GM11168 (cell line): ENCODE measurements around the gene KLHL20.
"Not testable (repeated sequence)": the region's sequence is repeated elsewhere in the genome, so short reads cannot be mapped to it uniquely, and the experiment has no call there.

Experiments used
- in situ Hi-C: fragments of 300-500 bp; cut with MboI; formaldehyde crosslinking; loops from one replicate; pipeline ENCODE4 v1.12.0; 2022; ENCODE audit warnings: low sequenced_read_pairs; ENCODE audit not compliant: unreplicated experiment

Gene KLHL20

DNA sequence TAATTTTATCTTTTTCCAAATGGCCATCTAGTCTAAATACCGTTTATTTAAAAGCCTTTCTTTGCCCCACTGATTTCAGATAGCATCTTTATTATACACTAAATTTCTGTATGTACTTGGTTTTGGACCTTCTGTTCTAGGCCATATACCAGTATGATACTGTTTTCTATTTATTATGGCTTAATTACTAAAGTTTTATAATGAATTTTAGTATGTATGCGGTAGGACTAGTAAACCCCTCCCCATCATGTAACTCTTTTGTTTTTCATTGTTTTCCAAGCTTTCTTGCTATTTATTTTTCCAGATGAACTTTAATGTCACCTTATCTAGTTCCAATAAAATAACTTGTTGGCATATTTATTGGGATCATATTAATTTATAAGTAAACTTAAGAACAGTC, 29.9 kb downstream of the KLHL20 start:
- in situ Hi-C loops = no loop called here

DNA sequence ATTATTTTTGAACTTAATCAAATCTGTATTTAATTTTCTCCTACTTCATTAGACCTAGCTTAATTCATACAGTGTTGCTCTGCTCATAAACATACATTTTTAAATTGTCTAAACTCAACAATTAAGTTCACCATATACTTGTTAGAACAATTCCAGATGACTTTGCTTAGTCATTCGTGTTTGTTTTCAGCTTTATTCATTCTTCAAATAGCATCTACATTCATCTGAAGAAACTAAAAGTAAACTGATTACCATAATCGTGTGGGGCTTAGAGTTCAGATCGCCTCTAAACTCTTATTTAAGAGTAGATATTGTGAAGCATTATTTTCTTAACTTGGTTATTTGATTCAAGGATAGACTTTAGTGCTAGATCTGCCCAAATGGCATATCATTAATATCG, 34.4 kb downstream of the KLHL20 start:
- in situ Hi-C loops = no loop called here

DNA sequence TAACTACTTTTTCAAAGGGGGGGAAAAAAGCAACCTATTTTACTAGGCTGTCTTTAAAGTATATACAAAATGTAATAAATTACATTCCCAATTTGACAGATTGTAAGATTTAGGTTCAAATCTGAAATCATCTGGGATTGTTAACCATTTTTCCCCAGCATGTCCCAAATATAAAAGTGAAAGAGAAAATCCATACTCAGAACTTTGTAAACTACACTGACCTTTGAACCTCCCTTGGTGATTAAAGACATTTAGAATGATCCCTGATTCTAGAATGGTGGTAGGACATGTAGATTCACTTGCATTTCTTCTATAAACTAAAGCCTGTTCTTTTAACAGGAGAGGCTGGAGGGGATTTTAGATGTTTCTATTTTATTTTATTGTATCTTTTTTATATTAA, 39.0 kb downstream of the KLHL20 start:
- in situ Hi-C loops = no loop called here

DNA sequence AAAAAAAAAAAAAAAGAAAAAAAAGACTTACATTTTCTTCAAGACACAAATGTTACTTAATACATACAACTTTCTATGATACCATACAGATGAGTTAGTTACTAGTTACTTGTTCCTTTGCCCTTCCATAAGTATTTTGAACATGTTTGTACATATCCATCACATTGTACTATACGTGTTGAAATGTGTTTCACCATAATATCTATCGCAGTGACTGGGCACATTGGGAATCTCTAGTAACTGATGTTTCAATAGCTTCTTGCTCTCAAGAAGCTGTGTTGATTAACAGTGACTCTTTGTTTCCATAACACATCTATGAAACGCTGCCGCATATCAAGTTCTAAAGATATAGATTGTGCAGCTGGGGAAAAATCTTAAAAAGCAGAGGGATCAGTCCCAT, 42.9 kb downstream of the KLHL20 start:
- in situ Hi-C loops = no loop called here

DNA sequence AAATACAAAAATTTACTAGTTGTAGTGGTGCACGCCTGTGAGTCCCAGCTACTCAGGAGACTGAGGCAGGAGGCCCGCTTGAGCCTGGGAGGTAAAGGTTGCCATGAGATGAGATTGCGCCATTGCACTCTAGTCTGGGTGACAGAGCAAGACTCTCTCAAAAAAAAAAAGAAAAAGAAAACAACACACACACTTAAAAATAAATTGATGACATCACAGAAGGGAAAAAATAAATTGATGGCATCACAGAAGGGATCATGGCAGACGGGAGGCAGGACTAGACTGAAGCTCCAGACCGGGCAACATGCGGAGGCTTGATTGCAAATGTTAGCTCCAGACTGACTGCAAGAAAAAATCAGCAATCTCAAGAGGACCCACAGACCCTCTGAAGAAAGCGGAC, 43.3 kb downstream of the KLHL20 start:
- in situ Hi-C loops = no loop called here

DNA sequence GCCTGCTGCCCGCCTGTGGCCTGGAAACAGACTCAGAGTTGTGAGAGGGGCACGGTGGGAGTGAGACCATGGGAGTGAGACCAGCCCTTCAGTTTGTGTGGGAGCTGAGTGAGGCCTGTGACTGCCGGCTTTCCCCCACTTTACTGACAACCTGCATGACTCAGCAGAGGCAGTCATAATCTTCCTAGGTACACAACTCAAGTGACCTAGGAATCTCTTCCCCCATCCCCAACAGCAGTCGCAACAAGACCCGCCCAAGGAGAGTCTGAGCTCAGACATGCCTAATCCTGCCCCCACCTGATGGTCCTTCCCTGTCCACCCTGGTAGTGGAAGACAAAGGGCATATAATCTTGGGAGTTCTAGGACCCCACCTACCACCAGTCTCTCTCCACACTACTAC, 44.2 kb downstream of the KLHL20 start:
- in situ Hi-C loops = no loop called here

DNA sequence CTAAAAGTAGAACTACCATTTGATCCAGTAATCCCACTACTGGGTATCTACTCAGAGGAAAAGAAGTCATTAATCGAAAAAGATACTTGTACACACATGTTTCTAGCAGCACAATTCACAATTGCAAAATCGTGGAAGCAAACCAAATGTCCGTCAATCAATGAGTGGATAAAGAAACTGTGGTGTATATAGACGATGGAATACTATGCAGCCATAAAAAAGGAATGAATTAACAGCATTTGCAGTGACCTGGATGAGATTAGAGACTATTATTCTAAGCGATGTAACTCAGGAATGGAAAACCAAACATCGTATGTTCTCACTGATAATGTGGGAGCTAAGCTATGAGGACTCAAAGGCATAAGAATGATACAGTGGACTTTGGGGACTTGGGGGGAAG, 49.5 kb downstream of the KLHL20 start:
- in situ Hi-C loops = not testable (repeated sequence)

DNA sequence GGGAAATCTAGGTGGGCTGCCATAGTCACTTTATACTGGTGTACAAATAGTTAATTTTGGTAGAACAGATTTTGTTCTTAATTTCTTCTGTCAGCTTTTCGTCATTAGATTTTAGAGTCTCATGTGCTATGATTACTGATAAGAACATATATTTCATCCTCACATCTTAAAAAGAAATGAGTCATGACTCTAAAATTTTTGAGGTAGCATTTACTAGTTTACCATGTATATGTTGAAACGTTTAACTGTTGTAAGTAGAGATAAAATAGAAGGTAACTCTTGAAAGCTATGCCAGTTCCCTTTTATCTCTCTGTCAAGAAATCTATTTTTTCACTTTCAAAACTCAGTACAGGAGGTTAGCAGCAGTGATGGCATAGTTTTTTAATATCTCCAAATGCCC, 53.4 kb downstream of the KLHL20 start:
- in situ Hi-C loops = no loop called here

DNA sequence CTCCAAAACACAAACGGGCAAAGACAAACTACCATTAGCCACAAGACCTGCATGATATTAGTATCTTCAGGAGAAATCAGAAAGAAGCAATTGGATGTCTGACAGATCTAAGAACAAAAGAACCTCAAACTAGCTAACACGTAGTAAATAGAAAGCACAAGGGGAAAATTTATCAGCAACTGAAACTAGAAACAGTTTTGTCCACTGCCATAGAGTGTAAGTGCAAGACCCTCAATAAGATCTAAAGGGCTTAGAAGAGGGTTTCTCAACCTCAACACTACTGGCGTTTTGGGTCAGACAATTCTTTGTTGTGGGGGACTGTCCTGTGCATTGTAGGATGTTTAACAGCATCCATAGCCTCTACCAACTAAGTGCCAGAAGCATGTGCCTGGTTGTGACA, 54.0 kb downstream of the KLHL20 start:
- in situ Hi-C loops = no loop called here

DNA sequence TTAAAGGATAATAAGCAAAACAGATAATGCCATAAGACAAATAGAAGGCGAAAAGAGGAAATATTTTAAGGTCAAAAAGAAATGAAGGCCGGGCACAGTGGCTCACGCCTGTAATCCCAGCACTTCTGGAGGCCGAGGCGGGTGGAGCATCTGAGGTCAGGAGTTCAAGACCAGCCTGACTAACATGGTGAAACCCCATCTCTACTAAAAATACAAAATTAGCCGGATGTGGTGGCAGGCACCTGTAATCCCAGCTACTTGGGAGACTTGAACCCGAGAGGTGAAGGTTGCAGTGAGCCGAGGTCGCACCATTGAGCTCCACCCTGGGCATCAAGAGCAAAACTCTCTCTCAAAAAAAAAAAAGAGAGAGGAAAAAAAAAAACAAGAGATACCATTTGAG, 55.5 kb downstream of the KLHL20 start:
- in situ Hi-C loops = not testable (repeated sequence)

DNA sequence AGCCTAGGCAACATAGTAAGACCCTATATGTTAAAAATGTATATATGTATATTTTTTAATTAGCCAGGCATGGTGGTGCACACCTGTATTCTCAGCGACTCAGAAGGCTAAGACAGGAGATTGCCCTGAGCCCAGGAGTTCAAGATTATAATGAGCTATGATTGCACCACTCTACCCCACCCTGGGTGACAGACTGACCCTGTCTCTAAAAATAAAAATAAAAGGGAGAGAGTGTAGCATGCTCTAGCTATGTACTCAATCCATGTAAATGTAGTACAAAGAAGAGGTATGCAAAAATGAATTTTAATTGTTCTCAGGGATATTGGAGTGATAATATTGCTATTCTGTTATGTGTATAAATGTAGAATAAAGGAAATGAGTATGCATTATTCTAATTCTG, 56.8 kb downstream of the KLHL20 start:
- in situ Hi-C loops = no loop called here

DNA sequence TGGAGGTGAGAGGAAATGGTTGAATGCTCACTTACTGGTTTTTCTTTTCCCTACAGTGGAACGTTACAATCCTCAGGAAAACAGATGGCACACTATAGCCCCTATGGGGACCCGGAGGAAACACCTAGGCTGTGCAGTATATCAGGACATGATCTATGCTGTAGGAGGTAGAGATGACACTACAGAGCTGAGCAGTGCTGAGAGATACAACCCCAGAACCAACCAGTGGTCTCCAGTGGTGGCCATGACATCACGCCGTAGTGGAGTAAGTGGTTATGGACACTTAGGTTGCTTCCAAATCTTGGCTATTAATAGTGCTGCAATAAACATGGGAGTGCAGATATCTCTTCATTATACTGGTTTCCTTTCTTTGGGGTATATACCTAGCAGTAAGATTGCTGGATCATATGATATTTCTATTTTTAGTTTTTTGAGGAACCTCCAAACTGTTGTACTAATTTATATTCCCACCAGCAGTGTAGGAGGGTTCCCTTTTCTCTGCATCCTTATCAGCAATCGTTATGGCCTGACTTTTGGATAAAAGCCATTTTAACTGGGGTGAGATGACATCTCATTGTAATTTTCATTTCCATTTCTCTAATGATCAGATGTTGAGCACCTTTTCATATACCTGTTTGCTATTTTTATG, 60.9 kb downstream of the KLHL20 start:
- in situ Hi-C loops = no loop called here

DNA sequence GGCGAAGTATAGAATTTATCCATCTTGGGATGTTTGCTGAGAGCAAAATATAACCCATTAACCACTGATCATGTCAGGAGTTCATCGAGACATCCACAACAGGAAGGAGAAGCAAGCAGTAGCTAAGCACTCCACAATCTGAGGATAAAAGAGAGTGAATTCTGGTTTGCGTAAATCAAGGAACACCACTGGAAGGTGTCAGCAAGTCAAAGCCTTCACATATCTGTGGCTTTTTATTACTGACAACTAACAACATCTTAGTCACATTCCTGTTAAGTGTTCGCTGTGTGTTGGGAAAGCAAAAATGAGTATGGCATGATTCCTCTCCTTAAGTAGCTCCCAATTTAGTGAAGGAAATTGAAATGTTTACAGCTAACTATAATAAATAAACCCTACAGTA, 65.2 kb downstream of the KLHL20 start:
- in situ Hi-C loops = no loop called here

DNA sequence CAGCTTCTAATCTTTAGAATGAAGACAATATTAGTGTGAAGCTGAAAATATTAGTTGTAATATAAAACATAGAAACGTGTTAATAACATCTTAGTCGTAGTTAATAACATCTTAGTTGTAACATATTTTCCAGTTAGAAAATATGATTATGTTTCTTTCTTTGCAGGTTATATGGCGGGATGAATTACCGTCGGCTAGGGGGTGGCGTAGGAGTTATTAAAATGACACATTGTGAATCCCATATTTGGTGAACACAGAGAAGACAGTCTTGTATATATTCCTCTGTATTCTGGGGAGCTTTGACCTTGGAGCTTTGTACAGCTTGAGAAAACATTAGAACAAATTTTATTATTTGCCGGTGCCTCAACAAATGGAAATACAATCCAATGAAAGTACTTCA, 70.2 kb downstream of the KLHL20 start:
- in situ Hi-C loops = no loop called here

DNA sequence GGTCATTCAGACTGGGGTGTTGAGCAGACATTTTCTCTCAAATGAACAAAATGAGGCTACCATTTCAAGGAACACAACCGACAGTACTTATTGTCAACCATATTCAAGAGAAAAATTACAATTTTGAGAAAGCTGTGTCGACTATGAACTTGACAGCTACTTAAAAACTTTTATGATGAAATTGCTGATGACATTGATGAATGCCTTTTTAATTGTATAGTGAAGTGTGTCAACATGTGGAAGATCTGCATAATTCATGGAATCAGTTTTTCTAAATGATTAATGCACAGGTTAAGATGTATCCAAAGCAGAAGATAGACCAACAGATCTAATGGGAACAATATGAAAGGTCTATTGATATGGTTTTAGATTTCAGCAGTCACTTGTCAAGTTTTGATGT, 75.1 kb downstream of the KLHL20 start:
- in situ Hi-C loops = no loop called here

DNA sequence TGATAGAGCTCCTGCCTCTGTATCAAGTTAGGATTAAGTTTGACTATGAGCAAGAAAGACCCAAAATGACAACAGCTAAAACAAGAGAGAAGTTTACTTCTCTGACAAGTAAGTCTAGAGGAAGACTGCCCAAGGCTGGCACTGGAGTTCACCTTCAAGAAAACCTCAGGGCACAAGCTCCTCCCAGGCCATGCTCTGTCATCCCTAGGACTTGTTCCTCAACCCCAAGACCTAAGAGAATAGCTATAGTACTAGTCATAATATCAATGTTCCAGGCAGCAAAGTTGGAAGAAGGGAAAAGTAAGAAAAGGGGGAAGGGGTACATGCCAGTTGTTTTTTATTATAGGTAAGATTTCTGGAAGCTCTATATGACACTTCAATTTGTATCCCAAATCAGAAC, 83.3 kb downstream of the KLHL20 start:
- in situ Hi-C loops = no loop called here

DNA sequence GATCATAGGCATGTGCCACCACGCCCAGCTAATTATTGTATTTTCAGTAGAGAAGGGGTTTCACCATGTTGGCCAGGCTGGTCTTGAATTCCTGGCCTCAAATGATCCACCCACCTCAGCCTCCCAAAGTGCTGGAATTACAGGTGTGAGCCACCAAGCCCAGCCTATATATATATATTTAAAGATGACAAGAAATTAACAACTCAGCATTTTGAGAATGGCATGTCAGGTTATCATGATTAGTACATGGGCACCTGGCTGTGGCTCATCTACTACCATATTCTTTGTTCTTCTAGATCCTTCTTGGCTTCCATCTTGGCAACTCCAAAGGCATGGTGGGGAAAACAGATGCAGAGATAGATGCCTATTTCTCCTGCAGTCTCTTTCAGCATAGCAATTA, 85.2 kb downstream of the KLHL20 start:
- in situ Hi-C loops = loop anchor here (25.0 kb wide), 1 partner anchor 1063 kb away; no protein-coding TSS in a partner anchor

DNA sequence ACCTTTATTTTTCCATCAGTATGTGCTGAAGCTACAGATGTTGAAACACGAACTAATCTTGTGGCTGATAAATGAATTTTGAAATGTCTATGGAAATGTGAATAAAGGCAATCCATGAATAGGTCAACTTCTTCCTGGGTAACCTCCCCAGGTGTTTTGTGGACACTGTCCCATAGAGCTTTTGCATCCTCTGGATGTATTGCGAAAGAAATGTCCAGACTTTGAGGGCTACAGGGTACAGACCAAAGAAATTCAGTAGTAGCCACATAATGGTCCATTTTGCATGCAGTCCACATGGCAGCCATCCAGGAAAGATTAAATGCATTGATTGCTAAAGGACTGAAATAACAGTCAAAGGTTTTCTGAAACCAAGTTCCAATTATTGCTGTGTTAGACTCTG, 88.2 kb downstream of the KLHL20 start:
- in situ Hi-C loops = loop anchor here (25.0 kb wide), 1 partner anchor 1066 kb away; no protein-coding TSS in a partner anchor

DNA sequence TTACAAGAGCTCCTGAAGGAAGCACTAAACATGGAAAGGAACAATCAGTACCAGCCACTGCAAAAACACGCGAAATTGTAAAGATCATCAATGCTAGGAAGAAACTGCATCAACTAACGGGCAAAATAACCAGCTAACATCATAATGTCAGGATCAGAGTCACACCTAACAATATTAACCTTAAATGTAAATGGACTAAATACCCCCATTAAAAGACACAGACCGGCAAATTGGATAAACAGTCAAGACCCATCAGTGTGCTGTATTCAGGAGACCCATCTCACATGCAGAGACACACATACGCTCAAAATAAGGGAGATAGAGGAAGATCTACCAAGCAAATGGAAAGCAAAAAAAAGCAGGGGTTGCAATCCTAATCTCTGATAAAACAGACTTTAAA, 98.9 kb downstream of the KLHL20 start:
- in situ Hi-C loops = loop anchor here (25.0 kb wide), 1 partner anchor 1076 kb away; no protein-coding TSS in a partner anchor

DNA sequence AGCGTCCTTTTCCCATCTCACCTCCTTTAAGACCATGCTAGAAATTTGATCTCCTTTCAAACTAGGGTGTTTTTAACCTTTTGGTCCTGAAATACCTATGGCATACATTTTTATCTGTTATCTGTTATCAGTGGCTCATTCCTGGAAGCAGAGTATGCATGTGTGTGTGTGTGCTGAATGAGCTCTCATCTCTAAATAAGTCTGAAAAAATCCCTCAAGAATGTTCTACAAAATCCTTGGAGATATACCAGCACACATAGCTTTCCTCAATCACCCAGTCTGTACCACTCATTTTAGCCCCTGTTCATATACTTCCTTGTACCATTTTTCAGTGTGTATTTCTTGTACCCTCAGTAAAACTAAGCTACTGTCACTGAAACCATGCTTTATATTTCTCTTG, 103.7 kb downstream of the KLHL20 start:
- in situ Hi-C loops = loop anchor here (25.0 kb wide), 1 partner anchor 1081 kb away; no protein-coding TSS in a partner anchor

DNA sequence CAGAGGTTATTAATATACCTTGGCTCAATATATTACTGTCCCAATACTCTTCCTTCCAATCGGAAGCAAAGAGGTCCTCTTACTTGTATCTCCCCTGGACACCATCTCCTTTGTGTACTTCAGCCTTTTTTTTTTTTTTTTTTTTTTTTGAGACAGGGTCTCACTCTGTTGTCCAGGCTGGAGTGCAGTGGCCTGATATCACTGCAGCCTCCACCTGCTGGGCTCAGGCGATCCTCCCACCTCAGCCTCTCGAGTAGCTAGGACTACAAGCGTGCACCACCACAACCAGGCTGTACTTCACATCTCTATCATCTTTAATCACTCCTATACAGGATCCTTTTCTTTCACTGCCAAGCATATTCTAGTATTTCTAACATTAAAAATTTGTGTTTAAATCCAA, 106.9 kb downstream of the KLHL20 start:
- in situ Hi-C loops = loop anchor here (25.0 kb wide), 1 partner anchor 1084 kb away; no protein-coding TSS in a partner anchor

DNA sequence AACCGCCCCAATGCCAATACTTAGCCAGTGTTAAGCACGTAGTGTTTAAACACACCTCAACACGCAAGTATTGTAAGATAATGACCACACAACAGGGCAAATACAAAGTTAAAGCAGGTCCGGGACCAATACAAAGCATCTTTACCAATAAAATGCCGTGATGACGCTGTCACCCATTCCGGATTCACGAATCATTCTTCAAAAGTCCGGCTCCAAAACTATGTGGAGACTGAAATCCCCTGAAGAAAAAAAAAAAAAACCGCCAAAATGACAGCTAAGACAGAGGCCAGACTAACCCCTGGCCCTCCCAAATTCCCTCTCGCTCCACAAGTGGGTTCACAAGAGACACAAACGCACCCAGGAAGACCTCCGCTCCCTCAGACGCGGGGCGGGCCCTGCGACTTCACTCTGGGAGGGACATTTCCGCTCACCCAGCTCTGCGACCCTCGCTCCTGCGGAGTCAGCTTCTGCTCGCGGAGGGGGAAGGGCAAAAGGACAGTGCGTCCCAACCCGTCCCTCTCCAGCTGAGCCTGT, 109.1 kb downstream of the KLHL20 start:
- in situ Hi-C loops = loop anchor here (25.0 kb wide), 1 partner anchor 1087 kb away; no protein-coding TSS in a partner anchor
